Chondrocyte (in vitro differentiated cells): ENCODE results near the gene CENPK. TPM values are rescaled to one million over a fixed set of nuclear protein-coding genes. Genes with fewer than 3 reads are reported as not detected.

Source experiments
- DNase-seq: peaks from one replicate; pipeline ENCODE4 v3.0.0; 2021; ENCODE audit warnings: mixed read lengths, low spot score
- H3K27ac Mint-ChIP-seq: one replicate; pipeline ENCODE4 v1.8.0; 2021; ENCODE audit warnings: mild to moderate bottlenecking, moderate library complexity, mixed read lengths; ENCODE audit not compliant: unreplicated experiment
- H3K27me3 Mint-ChIP-seq: 2 replicates; pipeline ENCODE4 v1.8.0; 2021; ENCODE audit warnings: low read depth, mixed read lengths
- H3K36me3 Mint-ChIP-seq: 2 replicates; pipeline ENCODE4 v1.8.0; 2021; ENCODE audit warnings: low read depth, mixed read lengths
- H3K4me1 Mint-ChIP-seq: 2 replicates; pipeline ENCODE4 v1.8.0; 2021; ENCODE audit warnings: low read depth, mild to moderate bottlenecking, mixed read lengths
- H3K4me3 Mint-ChIP-seq: one replicate; pipeline ENCODE4 v1.8.0; 2021; ENCODE audit warnings: mild to moderate bottlenecking, moderate library complexity, mixed read lengths; ENCODE audit not compliant: unreplicated experiment
- H3K9me3 Mint-ChIP-seq: 2 replicates; pipeline ENCODE4 v1.8.0; 2021; ENCODE audit warnings: low read depth, mixed read lengths
- total RNA-seq: library from RNA; stranded (reverse); gene quantifications from 3 replicates; pipeline ENCODE4 v1.2.1, GENCODE V29; 2021
- TF ChIP-seq, protein P1 (sequence below): fragments of 200-600 bp; sonication (generic); IDR thresholded peaks from 2 replicates; pipeline ENCODE4 v1.5.0; 2021; ENCODE audit warnings: antibody characterized with exemption, mild to moderate bottlenecking, moderate library complexity

CENPK gene
- total RNA-seq, 1 donor from 2014 or later = 7.2 TPM

DNA sequence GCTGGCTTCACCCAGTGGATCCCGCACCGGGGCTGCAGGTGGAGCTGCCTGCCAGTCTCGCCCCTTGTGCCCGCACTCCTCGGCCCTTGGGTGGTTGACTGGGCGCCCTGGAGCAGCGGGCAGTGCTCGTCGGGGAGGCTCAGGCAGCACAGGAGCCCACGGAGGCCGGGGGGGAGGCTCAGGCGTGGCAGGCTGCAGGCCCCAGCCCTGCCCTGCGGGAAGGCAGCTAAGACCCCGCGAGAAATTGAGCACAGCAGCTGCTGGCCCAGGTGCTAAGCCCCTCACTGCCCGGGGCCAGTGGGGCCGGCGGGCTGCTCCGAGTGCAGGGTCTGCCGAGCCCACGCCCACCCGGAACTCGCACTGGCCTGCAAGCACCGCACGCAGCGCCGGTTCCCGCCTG, 77.6 kb downstream of the CENPK start:
- DNase-seq = no peak
- Mint-ChIP-seq H3K9me3 (no peaks in the 10 kb centered on the region), H3K4me3 (no peak overlapping the region), H3K27me3 (no peaks in the 10 kb centered on the region), H3K4me1 (peaks cover 12% of the 10 kb centered on the region), H3K36me3 (no peaks in the 10 kb centered on the region), H3K27ac (no peak overlapping the region)
- TF ChIP-seq, protein P1, sequence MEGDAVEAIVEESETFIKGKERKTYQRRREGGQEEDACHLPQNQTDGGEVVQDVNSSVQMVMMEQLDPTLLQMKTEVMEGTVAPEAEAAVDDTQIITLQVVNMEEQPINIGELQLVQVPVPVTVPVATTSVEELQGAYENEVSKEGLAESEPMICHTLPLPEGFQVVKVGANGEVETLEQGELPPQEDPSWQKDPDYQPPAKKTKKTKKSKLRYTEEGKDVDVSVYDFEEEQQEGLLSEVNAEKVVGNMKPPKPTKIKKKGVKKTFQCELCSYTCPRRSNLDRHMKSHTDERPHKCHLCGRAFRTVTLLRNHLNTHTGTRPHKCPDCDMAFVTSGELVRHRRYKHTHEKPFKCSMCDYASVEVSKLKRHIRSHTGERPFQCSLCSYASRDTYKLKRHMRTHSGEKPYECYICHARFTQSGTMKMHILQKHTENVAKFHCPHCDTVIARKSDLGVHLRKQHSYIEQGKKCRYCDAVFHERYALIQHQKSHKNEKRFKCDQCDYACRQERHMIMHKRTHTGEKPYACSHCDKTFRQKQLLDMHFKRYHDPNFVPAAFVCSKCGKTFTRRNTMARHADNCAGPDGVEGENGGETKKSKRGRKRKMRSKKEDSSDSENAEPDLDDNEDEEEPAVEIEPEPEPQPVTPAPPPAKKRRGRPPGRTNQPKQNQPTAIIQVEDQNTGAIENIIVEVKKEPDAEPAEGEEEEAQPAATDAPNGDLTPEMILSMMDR = no peak

DNA sequence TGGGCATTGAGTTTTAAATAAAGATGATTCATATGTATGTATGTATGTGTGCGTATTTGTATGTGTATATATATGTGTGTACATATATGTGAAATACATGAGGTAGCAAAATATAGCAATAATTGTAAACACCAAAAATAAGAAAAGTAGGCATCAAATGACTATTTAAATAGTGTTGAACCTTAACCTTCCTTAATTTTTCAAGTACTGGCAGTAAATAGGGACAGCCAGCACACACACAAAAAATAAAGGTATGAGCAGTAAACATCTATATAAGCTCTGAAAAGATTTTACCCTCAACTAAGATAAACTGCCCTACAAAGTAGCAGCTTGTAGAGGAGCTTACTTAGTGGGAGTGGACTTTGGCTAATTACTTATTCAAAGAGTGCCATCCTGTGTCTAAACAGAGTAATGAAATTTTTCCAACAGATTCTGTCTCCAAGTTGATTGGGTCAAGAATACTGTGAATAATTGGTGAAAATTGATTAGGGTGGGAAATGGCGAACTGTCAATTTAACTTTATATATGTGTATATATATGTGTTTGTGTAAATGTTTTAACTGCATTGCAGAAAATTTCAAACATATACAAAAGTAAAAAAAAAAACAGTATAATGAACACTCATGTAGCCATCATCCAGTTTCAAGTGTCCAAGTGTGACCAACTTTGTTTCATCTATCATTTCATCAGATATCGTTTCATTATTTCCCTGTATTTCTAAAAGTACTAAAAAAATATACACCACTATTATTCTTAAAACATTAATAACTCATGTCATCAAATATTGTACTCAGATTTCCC, 79.2 kb downstream of the CENPK start:
- TF ChIP-seq, protein P1 = peak; percentile 90
- no peaks in the 10 kb centered on the region for H3K9me3 Mint-ChIP-seq
- H3K27me3 Mint-ChIP-seq = no peaks in the 10 kb centered on the region
- no peak overlapping the region for H3K27ac Mint-ChIP-seq
- H3K4me1 Mint-ChIP-seq = peaks cover 12% of the 10 kb centered on the region
- no peak overlapping the region for H3K4me3 Mint-ChIP-seq
- no peaks in the 10 kb centered on the region for H3K36me3 Mint-ChIP-seq
- DNase-seq = no peak

DNA sequence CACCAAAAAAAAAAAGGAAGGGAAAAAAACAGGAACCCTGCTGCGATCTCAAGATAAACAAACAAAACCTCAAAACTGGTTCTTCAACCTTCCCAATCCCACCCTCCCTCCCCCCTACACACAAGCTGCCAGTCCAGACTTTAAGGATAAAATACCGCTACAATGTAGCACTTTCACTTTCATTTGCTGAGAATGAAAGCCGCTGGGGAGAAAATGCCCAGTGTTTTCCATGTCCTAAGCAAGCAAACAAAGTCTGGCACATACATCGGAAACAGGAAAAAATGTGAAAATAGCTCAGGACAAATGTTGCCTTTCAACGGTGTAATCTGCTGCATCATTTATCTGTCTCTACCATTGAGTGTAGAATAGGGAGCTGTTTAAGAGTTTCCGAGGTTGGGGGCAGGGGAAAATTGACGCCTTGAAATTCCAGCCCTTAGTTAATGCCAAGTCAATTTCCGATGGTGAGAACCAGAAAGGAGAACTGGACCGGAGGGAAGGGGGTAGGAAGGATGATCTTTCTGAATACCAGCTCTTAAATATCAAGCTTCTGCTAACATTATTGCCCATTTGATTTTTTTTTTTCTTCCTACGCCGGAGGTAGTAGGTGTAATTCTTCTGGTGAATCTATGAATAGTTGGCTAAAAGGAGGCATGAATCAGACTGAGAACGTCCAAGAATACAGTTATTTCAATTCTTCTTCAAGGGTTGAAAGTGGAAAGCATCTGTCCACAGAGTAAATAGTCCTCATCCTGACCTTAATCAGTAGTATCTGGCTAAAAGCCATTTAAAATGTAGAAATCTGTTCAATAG, 80.0 kb downstream of the CENPK start:
- no peak for DNase-seq
- Mint-ChIP-seq H3K27me3 (no peaks in the 10 kb centered on the region), H3K27ac (no peak overlapping the region), H3K9me3 (no peaks in the 10 kb centered on the region), H3K4me1 (peaks cover 12% of the 10 kb centered on the region), H3K36me3 (no peaks in the 10 kb centered on the region), H3K4me3 (no peak overlapping the region)
- TF ChIP-seq, protein P1 = no peak

DNA sequence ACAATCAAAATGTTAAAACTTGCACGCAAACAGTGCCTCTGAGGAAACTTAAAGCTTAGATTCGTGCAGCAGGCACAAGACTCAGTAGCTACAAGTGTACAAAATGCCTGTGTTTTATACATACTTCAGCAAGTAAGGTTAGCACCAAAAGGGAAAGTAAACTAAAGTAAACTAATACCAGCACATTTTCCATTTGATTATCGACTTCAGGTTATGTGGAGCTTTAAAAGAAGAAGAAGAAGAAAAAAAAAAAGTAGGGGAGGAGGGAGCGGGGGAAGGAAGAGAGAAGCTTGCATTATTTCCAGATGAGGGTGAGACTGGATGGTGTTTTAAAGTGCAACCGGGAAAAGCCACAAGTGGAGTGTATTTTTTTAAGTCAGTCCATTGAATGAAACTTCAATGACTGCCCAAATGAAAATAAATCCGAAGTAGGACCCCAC, 80.7 kb downstream of the CENPK start:
- Mint-ChIP-seq H3K9me3 (no peaks in the 10 kb centered on the region), H3K27ac (no peak overlapping the region), H3K4me3 (no peak overlapping the region), H3K27me3 (no peaks in the 10 kb centered on the region), H3K4me1 (peaks cover 12% of the 10 kb centered on the region), H3K36me3 (no peaks in the 10 kb centered on the region)
- TF ChIP-seq, protein P1 = no peak
- DNase-seq = no peak

DNA sequence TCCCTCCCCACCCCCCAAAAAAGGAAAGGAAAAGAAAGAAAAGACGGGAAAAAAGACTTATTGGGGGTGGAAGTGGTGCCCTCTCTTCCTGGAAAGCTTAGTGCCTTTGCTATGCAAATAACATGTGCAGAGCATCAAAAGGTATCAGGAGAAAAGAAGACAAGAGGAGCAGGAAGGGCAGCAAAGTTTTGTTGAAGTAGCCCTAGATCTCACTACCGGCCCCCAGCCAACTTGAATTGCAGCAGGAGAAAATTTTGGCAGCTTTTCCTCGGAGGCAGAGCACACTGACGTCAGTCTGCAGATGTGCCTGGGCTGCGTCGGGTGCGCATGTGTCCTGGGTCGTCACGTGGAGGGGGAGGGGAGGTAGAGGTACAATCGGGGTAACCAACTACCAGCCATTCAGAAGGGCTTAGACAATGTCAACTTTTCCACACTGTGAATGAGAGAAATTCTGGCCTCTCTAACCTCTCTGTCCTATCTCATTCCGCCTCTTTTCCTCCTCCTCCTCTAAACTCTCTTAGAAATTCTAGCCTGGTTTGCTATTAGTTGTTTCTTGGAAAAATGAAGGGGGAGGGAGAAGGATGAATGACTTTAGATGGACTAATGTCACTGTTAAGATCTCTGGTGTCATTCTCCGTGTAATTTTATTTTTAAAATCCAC, 81.2 kb downstream of the CENPK start, which contains the start of gene ADAMTS6:
Gene ADAMTS6 (minus strand): TSS at position 286 of the 661 bp plus-strand sequence. CDS start 8,247 bp downstream, outside the sequence.
- TF ChIP-seq, protein P1 = no peak
- H3K9me3 Mint-ChIP-seq = no peaks in the 10 kb centered on the region
- H3K4me1 Mint-ChIP-seq = peaks cover 12% of the 10 kb centered on the region

More for the DNA sequence above, 81.2 kb downstream of the CENPK start, which contains the start of gene ADAMTS6:
- no peak within 1 kb of the TSS for H3K4me3 Mint-ChIP-seq
- no peak within 1 kb of the TSS for H3K27ac Mint-ChIP-seq
- DNase-seq = peak; percentile 90
- H3K27me3 Mint-ChIP-seq = no peaks in the 10 kb centered on the region
- no peaks in the 10 kb centered on the region for H3K36me3 Mint-ChIP-seq
